HG02588 (cell line): Measurements from ENCODE around the gene ENOX1.

Experiments used
- ATAC-seq: cut with Tn5 transposase; IDR thresholded peaks from one replicate; pipeline ENCODE4 v1.9.1; 2021; ENCODE audit warnings: mild to moderate bottlenecking, moderate library complexity; ENCODE audit not compliant: unreplicated experiment

The ENOX1 gene

DNA sequence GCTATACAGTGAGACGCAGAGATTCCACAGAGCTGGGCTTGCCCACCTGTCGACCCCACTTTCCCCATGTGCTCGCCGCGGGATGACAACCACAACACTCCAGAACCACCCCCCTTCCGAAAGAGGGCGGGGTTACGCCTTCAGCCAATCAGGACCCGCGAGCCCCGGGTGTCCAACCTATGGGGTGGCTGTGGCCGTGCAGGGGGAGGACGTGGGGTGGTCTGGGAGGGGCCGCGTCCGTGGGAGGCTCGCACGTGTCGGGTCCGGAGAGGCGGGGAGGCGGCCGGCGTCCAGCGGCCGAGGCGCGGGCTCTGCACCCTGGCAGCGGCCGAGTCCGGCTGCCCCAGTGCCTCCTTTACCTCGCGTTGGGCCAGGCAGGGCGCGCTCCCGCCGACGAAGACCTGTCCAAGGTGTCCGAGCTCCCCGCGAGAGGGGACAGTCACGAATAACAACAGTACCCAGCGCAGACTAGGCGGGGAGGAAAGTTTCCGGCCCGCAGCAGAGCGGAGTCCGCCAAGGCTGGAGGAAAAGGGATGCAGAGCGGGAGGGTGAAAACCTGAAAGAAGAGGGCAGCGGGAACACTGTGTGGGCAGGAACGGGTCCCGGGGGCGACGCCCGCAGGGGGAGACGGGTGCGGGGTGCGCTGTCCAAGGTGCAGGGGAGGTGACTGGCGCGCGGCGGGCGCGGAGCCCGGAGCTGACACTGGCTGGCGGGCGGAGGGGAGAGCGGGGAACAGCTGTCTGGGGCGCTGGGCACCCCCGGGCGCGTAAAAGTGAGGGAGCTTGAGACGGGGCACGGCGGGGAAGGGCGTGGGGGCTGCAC lies 911 bp downstream of the ENOX1 start:
- ATAC-seq: no peak

DNA sequence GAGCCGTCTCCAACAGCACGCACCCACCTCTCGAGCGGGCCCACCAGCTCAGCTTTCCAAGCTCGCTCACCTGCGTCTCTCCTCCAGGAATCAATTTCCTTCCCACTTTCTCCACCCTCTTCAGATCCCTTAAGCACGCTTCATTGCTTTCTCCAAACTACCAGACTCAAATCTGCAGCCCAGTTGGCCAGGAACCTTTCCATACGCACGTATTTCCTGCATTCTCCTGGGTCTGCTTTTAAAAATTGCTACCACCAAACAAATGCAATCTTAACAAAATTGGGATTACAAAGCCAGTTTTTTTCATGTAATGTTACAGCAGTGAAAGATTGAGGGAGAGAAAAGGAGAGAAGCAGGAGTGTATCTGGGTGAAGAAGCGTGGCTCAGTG lies 1.5 kb downstream of the ENOX1 start:
- no peak for ATAC-seq

DNA sequence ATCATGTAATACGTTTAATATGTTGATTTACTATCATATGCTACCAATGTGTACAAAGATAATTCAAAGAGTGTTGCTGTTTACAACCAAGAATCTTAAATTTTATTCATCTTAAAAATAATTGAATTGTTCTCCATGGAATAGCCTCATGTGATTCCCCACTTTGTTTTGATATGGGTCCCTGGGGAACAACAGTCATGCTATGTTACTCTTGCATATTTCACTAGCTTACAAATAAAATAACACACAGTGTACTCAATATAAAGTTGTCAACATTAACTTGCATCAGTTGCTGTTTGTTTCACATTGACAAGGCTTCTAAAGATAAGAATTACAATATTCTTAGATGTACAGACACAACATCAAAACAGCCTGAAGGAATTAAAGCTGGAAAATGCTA lies 2.3 kb downstream of the ENOX1 start:
- ATAC-seq: no peak

DNA sequence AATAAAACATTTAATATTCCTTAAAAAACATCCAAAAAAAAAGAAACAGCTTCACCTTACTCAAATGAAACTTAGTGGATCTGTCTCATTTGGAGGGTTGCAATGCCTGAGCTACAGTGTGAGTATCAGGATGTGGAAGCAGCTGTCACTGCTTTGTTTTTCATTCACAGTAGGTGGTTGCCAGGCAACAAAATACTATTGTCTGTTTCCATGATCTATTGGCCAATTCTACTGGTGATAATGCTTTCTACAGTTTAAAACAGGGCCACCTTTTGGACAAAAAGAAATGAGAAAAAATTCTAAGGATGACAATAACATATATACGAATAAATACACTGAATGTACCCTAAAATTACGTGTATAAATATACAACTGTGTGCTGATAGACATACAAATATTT lies 3.0 kb downstream of the ENOX1 start:
- ATAC-seq: no peak

DNA sequence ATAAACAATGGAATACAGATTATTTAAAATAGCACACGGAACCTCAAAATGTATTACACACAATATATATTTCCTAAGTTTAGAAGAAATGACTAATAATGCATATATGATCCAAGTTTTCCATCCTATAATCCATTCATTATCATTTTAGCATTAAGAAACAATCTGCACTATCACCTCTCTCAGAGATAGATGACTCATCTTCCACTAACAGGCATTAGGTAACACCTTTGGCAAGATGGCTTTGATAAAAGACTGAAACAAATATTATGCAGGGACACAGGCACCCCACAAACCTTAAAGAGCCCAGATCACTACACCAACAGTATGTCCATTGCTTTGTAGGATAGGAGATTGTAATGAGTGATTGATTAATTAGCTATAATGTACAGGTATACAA lies 4.1 kb downstream of the ENOX1 start:
- no peak for ATAC-seq

DNA sequence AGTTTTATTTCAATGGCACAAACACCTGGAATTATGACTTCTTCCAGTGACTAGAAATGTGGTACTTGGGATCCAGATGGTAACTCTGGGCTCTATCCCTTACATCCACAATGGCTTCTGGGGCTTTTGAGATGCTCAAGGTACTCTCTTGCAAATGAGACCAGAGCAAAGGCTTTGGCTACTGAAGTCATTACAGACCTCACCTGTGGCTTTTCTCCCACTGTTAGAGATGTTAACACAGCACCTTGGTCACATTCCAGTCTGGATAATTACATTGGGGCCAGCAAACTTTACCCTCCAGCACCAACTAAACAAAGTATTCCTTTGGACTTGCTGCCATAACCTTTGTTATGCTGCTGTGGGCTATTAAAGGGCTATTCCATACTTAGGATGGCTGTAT lies 6.1 kb downstream of the ENOX1 start:
- ATAC-seq: no peak

DNA sequence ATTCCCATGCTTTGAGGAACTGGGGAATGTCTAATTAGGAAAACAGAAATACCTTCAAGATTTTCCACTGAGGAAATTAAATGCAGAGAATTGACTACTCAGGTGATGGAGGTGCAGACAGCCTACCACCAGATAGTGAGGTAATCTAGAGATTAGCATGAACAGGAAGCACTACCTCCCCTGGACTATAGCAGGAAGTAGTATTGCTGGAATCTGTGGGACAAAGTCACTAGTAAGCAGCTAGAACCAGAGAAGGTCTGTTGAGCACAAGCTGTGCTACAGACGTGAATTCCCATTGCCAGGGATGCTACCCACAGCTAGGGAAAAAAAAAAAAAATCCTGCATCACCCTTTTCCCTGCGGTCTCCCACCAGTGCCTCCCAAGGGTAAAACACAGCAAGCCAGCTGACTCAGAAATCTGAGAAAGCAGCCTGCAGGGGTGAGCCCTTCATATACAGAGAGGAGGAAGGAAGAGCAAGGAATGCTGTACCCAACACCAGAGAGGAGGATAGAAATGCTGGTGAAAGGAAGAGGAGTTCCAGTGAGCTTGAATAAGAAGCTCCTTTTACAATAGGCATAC lies 10.2 kb downstream of the ENOX1 start:
- no peak for ATAC-seq

DNA sequence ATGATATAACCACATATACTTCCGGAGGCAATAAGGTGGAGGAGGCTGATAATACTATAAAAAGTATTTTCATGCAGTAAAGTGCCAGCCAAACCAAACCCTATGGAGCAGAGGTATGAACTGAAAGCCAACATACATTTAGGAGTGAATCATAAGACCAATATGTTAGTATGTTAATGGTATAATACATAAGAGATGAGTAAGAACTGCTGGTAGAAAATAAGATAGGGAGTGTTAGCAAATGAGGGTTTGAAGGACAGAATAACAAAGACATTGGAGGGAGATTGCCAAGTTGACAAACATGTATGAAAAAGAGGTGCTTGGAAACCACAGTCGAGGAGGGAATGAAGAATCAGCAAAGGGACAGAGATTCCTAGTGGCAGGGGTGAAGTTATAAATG lies 10.8 kb downstream of the ENOX1 start:
- ATAC-seq: no peak

DNA sequence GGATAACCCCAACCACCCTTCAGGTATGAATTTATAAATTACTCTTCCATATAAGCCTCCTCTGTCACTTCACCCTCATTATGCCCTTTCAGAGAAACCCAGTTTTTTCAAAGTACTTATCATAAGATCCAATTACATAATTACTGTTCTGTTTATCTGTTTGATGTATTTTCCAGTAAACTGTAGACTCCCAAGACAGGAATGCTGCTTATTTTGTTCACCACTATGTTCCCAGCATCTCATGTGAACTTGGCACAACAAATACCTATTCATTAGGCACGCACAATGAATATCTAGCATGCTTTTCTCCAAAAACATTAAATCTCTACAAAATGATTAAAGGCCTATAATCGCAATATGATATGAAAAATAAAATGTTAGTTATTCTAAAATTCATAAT lies 13.2 kb downstream of the ENOX1 start:
- ATAC-seq: no peak

DNA sequence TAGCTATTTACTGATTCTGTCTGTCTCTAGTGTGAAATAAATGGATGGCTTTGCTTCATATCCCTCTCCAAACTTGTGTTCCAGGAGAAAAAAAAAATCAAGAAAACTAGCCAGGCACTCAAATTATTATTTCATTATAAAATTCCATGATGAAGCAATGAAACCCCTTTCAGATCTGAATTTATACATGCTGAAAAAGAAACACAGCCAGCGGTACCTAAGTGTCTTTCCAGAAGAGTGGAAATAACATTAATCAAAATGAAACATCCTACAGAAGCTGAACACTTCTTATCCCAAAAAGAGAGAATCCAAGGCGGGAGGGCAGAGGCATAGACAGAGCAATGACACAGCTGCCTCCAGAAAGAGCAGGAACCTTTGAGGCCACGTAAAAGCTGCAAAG lies 15.9 kb downstream of the ENOX1 start:
- ATAC-seq: no peak

DNA sequence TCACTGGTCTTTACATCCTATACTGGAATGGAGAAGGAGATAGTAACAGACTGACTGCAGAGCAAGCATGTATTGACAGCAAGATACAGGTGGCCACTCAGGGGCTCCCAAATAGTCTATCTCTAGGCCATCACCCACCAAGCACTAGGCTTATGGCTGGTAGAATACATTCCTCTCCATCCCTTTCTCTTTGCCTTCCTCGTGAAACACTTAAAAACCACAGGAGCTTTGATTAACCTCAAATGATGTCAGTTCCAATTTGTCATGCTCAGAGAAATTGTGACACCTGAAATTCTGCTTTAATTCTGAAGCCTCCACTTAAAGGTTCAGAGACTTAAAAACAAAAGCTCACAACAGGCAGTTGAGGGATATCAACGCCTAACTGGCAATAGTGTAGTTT lies 17.2 kb downstream of the ENOX1 start:
- ATAC-seq: no peak

DNA sequence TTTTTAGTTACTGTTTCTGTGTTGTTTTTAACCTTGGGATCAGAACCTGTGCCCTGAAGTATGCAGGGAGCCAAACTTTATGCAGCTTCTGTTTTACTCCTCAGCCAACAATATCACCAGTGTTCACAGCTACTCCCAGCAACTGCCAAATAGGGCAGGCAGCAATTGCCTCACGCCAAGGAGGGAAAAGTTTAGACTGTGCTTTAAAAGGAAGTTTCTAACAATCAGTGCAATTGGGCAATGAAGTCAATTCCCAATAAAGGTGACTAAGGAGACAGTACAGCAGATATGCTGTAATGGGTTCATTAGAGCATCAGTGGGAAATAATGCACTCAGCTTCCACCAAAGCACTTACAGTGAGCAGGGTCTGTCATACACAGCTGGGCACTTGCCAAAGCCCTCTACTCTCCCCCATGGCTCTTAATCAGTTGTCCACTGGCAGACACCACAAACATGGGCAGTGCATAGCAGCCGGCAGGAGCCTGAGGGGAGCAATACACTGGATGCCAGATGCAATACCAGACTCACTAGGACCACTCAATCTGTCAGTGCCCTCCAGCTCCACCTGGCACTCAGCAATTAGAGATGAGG lies 19.3 kb downstream of the ENOX1 start:
- no peak for ATAC-seq

DNA sequence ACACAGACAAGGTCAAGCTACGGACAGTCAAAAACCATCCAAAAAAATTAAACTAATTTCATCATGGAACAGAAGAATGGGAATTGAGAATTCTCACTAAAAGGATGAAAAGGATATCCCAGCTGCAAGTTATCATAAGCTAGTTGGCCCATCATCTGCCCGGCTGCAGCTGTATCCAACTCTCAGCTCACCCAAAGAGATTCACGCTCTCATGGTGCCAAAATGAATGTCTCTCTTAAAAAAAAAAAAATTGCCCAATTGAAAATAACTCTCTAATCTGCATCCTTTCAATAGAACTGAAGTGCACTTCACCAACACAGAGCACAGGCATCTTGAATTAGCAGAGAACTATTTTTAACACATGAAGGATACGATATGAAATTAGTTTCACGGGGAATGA lies 20.0 kb downstream of the ENOX1 start:
- no peak for ATAC-seq

DNA sequence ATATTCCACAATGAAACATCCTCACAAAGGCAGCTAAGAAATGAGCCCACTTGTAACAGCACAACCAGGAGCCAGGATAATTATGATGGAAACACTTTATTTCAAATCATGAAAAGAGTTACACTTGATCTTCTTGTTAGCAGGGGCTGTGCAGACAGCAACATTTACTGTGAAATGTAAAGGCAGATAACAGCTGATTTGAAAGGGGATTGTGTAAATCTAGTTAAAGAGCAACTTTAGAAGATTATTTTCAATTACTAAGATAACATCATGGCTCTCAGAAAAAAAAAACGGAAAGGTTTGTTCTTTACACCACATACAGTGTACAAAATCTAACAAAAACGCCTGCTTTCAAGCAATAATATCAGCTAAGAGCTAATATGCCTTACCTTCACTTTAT lies 22.4 kb downstream of the ENOX1 start:
- ATAC-seq: no peak

DNA sequence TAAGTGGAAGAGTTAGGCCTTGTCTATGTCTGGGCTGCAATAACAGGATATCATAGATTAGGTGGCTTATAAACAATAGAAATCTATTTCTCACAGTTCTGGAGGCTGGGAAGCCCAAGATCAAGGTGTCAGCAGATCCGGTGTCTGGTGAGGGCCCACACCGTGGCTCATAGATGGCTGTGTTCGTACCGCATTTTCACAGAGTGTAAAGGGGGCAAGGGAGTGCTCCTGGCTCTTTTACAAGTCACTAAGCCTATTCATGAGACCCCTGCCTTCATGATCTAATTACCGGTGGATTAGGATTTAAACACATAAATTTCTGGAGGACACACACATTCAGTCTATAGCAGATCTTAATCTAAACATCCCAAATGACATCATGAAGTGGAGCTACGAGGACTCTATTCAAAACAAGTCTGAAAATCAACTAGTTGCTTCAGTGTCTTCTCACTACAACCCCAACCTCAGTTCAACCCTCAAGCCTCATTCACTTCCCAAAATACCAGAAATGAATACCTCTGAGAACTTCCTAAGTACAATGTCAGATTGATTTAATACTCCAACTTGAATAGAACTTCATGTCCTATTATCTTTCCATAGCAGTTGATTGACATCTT lies 23.5 kb downstream of the ENOX1 start:
- ATAC-seq: no peak

DNA sequence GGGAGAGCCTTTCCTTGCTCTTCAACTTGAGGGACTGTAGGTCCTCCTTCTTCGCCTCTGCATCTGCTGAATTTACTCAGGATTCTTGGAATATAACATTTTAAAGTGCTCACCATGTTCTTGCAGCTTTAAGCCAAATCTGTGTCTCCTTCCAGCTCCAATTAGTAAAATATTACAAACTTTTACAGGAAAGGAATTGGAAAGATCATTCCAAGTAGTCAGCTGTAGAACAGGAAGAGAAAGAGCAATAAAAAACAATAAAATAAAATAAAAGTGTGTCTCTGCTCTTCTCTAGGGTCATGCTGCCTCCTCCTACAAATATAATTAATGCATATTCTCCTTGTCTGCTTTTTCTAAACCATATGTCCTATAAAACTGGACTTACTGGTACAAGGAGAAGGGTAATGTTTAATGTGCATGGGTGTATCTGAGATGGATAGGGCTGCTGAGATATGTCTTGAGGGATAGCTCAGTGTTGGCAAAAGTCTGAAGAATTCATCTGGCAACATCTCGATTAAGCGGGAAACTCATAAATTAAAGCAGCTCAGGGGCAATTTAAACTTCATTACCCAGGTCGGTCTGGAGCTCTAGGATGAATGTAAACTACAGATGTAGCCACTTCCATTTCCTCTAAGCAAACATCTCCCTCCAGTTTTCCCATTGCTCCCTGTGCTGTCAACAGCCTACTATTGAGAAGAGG lies 25.0 kb downstream of the ENOX1 start:
- ATAC-seq: no peak

DNA sequence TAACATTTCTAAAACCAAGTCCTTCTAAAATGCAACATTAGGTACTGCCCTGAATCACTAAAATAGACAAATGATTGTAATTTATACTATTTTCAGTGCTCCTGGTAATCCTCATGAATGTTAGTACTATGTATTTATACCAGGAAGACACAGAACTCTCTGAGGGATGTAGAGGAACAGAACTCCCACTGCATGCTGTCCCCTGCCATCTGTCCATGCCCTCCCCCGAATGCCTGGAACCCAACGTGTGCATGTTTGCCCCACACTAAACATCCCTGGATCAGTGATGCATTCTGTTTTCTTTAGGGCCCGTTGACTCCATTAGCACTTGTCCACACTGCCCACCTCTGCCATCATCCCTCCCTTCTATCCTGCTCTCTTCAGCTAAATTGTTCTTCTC lies 26.5 kb downstream of the ENOX1 start:
- no peak for ATAC-seq

DNA sequence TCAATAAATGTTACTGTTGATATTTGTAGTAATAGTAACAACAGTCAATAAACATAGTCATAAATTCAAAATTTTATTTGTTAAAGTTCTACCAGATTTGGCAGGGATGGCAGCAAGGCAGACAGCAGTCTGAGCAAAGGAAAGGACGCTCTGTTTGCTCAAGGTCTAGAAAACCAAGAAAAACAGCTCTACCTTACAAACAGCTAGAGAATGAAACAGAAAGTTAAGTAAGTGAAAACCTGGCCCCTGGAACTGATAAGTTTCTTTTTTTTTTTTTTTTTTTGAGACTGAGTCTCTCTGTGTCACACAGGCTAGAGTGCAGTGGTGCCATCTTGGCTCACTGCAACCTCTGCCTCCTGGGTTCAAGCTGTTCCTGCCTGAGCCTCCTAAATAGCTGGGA lies 27.9 kb downstream of the ENOX1 start:
- no peak for ATAC-seq

DNA sequence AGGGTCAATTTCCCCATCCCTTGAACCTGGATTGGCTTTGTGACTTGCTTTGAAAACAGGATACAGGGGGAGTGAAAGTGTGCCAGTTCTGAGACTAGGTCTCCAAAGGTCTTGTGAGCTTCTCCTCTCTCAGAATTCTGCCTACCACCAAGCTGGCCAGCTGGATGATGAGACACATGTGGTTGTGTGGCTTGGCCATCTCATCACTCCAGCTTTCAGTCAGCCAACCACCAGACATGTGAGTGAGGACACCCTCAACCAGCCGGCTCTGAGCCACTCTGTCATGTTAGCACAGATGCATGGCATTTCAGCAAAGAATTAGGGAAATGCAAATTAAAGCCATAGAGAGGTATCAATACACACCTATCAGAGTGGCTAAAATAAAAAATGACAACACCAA lies 29.5 kb downstream of the ENOX1 start:
- ATAC-seq: no peak

DNA sequence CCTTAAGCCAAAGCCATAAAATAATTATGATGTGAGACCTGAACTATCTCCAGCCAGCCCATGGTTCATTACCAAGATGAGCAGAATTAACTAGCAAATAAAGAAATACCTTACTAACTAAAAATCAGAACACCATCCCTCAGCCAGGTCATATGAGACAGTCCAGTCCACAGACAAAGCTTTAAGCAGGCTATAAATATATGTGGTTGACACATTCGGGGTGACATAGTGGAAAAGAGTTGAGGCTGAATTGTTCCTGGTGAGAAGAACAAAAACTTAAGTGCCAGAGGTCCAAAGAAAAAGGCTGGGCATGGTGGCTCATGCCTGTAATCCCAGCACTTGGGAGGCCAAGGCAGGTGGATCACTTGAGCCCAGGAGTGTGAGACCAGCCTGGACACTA lies 30.9 kb downstream of the ENOX1 start:
- ATAC-seq: no peak

DNA sequence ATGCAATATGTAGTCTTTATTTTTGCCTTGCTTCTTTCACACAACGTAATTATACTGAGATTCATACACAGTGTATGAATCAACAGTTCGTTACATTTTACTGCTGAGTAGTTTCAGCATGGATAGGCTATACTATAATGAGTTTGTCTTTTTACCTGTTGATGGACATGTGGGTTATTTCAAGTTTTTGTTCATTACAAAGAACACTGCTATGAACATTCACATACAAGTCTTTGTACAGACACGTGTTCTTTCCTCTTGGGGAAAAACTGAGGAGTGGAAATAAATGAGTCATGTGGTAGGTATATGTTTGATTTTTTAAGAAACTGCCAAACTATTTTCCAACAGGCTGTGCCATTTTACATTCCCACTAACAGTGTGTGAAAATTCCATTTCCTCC lies 35.1 kb downstream of the ENOX1 start:
- ATAC-seq: no peak

DNA sequence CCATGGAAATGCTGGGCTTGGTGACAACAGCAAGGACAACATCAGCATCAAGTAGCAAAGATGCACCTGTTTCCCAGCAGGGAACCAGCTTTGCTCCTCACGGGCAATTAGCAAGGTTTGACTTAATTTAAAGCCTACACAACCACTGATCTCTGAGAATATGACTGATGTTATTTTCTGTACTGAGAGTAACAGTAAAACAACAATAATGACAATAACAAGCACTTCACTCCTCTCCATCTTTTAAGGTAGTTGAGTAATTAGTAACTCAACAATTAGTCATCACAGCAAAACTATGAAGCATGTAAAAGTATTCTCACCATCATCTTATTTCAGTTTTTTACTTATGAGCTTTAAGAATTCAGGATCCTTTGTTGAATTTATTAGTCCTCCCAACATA lies 37.3 kb downstream of the ENOX1 start:
- no peak for ATAC-seq
